K562 treated with DMSO at 1 percent for 4 hours (cell line): ENCODE data around the gene FRMD4A. TPM values are rescaled to one million over a fixed set of nuclear protein-coding genes. Genes with fewer than 3 reads are reported as not detected.

Source experiments
- total RNA-seq: library from RNA; unstranded; fragments of 300-600 nt; gene quantifications from 2 replicates; pipeline ENCODE4 v1.2.3, GENCODE V29; 2022; ENCODE audit not compliant: insufficient read depth

The FRMD4A gene
- total RNA-seq, result 0.68 and 1.5 TPM in 2 replicates

DNA sequence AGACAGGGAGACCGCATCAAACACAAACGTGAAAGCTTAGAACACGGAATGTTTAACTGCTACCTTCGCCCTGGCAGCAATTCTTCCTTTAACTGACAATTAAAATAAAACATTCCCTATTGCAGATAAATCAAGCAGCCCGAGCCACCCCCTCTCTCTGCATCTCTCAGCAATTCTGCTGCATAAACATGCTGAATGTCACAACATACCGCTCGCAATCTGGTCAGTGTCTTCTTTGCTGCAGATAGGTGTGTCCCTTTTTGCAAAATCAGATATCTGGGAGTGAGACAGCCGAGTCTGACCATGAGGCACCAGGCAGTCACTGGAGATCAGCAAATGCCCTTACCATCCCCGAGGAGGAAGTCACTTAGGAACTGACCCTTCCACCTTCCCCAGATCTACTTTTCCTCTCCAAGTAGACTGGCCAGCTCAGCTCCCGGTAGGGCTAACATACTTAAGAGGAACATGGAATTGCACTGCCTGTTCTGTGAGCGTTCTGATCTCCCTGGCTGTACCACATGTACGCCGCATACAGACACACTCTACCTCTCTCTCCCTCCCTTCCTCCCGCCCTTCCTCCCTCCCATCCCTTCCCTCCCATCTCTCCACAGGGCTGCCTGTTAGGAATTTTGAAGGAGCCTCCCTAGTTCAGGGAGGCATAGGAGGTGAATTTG, at the start of gene FRMD4A:
Gene FRMD4A (minus strand): TSS at position 537 of the 674 bp plus-strand sequence.

